PC-9 (cell line): ENCODE results near the gene ATF6.

ENCODE experiments used
- CTCF ChIP-seq: fragments of 200-600 bp; sonication (generic); conservative IDR thresholded peaks from 2 replicates; pipeline ENCODE4 v1.6.1; 2017; ENCODE audit warnings: mixed run types, antibody characterized with exemption, mild to moderate bottlenecking, moderate library complexity
- EZH2 ChIP-seq: fragments of 200-600 bp; sonication (generic); IDR thresholded peaks from 2 replicates; pipeline ENCODE4 v1.8.0; 2017; ENCODE audit warnings: antibody characterized with exemption, low read depth

- TF ChIP-seq CTCF: no peak
- no peak for TF ChIP-seq EZH2
Measured at GRCh38 chr1:161773791-161774190, 7.7 kb downstream of the ATF6 start.
